HK-2 (cell line): ENCODE measurements around the gene C14orf180.

ENCODE experiments used
- DNase-seq: peaks from one replicate; pipeline ENCODE4 v3.0.0-alpha.2; 2018; ENCODE audit not compliant: unreplicated experiment

The C14orf180 gene

GRCh38 chr14:104550340-104550860 is 29.2 kb upstream of the C14orf180 start:
- DNase-seq, result no peak

GRCh38 chr14:104550861-104551728 is 28.5 kb upstream of the C14orf180 start:
- no peak for DNase-seq

GRCh38 chr14:104551851-104552737 is 27.5 kb upstream of the C14orf180 start:
- no peak for DNase-seq

GRCh38 chr14:104552738-104553125 is 26.8 kb upstream of the C14orf180 start:
- no peak for DNase-seq

- no peak for DNase-seq
Measured at GRCh38 chr14:104553166-104554087, 26.1 kb upstream of the C14orf180 start.

GRCh38 chr14:104554088-104554607 is 25.4 kb upstream of the C14orf180 start:
- no peak for DNase-seq

- DNase-seq, result no peak
Measured at GRCh38 chr14:104554608-104555429, 24.7 kb upstream of the C14orf180 start.

GRCh38 chr14:104555430-104556255 is 23.9 kb upstream of the C14orf180 start:
- no peak for DNase-seq

- DNase-seq, result no peak
Measured at GRCh38 chr14:104556256-104557021, 23.1 kb upstream of the C14orf180 start.

- DNase-seq, result no peak
Measured at GRCh38 chr14:104557086-104557485, 22.5 kb upstream of the C14orf180 start.

GRCh38 chr14:104557766-104558165 is 21.8 kb upstream of the C14orf180 start:
- DNase-seq, result no peak

GRCh38 chr14:104558231-104559027 is 21.1 kb upstream of the C14orf180 start:
- no peak for DNase-seq

GRCh38 chr14:104559028-104559803 is 20.3 kb upstream of the C14orf180 start:
- no peak for DNase-seq

- DNase-seq, result no peak
Measured at GRCh38 chr14:104559804-104560585, 19.6 kb upstream of the C14orf180 start.

GRCh38 chr14:104560586-104560945 is 19.0 kb upstream of the C14orf180 start:
- DNase-seq, result no peak

- no peak for DNase-seq
Measured at GRCh38 chr14:104561124-104561557, 18.4 kb upstream of the C14orf180 start.
